ENCODE results near the gene PAX8.

PAX8 gene

GRCh38 chr2:113264713-113265403 lies 13.9 kb downstream of the PAX8 start:
- DNase-seq (ENCODE audit: low spot score) = no peak

- no peak for DNase-seq (ENCODE audit: low spot score)
These were observed 15.2 kb downstream of the PAX8 start for GRCh38 chr2:113263546-113263945.

GRCh38 chr2:113260991-113261390 lies 17.7 kb downstream of the PAX8 start:
- no peak for DNase-seq (ENCODE audit: low spot score)

GRCh38 chr2:113258471-113259147 lies 20.1 kb downstream of the PAX8 start:
- DNase-seq (ENCODE audit: low spot score) = no peak

- no peak for DNase-seq (ENCODE audit: low spot score)
These were observed 21.0 kb downstream of the PAX8 start for GRCh38 chr2:113257516-113258264.

GRCh38 chr2:113255140-113256070 lies 23.3 kb downstream of the PAX8 start:
- DNase-seq (ENCODE audit: low spot score) = no peak

GRCh38 chr2:113253453-113253852 lies 25.3 kb downstream of the PAX8 start:
- no peak for DNase-seq (ENCODE audit: low spot score)

- DNase-seq (ENCODE audit: low spot score) = no peak
These were observed 26.6 kb downstream of the PAX8 start for GRCh38 chr2:113252047-113252590.

- no peak for DNase-seq (ENCODE audit: low spot score)
These were observed 27.6 kb downstream of the PAX8 start for GRCh38 chr2:113251118-113251517.

GRCh38 chr2:113248997-113249770 lies 29.5 kb downstream of the PAX8 start:
- DNase-seq (ENCODE audit: low spot score) = peak; percentile 87

GRCh38 chr2:113246606-113247005 lies 32.1 kb downstream of the PAX8 start:
- DNase-seq (ENCODE audit: low spot score) = no peak

- no peak for DNase-seq (ENCODE audit: low spot score)
These were observed 33.4 kb downstream of the PAX8 start for GRCh38 chr2:113245276-113245711.

GRCh38 chr2:113242327-113242726 lies 36.4 kb downstream of the PAX8 start:
- no peak for DNase-seq (ENCODE audit: low spot score)

GRCh38 chr2:113240915-113241911 lies 37.5 kb downstream of the PAX8 start:
- peak; percentile 95 for DNase-seq (ENCODE audit: low spot score)

GRCh38 chr2:113240150-113240914 lies 38.4 kb downstream of the PAX8 start:
- DNase-seq (ENCODE audit: low spot score) = peak; percentile 90

- DNase-seq (ENCODE audit: low spot score) = no peak
These were observed 39.6 kb downstream of the PAX8 start for GRCh38 chr2:113238871-113239839.

GRCh38 chr2:113237604-113238160 lies 41.0 kb downstream of the PAX8 start:
- DNase-seq (ENCODE audit: low spot score) = no peak
